GM18858 (cell line): Measurements from ENCODE around the gene HOXA9.

Source experiments
- ATAC-seq: cut with Tn5 transposase; IDR thresholded peaks from one replicate; pipeline ENCODE4 v1.9.1; 2021; ENCODE audit not compliant: unreplicated experiment

The HOXA9 gene

GRCh38 chr7:27144781-27145164 lies 20.6 kb downstream of the HOXA9 start:
- no peak for ATAC-seq

GRCh38 chr7:27143950-27144780 lies 21.2 kb downstream of the HOXA9 start:
- no peak for ATAC-seq

- ATAC-seq = no peak
These were observed 22.1 kb downstream of the HOXA9 start, which contains the start of gene HOXA5 for GRCh38 chr7:27143023-27143949. HOXA5 (minus strand) TSS chr7:27143681; CDS start chr7:27143607, 74 bp downstream.

- ATAC-seq = no peak
These were observed 22.7 kb downstream of the HOXA9 start for GRCh38 chr7:27142580-27143022.

GRCh38 chr7:27141923-27142579 lies 23.3 kb downstream of the HOXA9 start:
- no peak for ATAC-seq

- no peak for ATAC-seq
These were observed 24.0 kb downstream of the HOXA9 start for GRCh38 chr7:27141137-27141922.

GRCh38 chr7:27140126-27140857 lies 25.0 kb downstream of the HOXA9 start:
- no peak for ATAC-seq

- ATAC-seq = no peak
These were observed 25.8 kb downstream of the HOXA9 start for GRCh38 chr7:27139334-27140125.

- no peak for ATAC-seq
These were observed 26.4 kb downstream of the HOXA9 start for GRCh38 chr7:27138985-27139333.

GRCh38 chr7:27138472-27138871 lies 26.9 kb downstream of the HOXA9 start:
- no peak for ATAC-seq

- ATAC-seq = no peak
These were observed 27.6 kb downstream of the HOXA9 start for GRCh38 chr7:27137640-27138315.

- ATAC-seq = no peak
These were observed 30.9 kb downstream of the HOXA9 start for GRCh38 chr7:27134392-27134791.

- ATAC-seq = no peak
These were observed 31.7 kb downstream of the HOXA9 start for GRCh38 chr7:27133409-27134231.

- no peak for ATAC-seq
These were observed 32.4 kb downstream of the HOXA9 start for GRCh38 chr7:27132978-27133377.

- no peak for ATAC-seq
These were observed 33.1 kb downstream of the HOXA9 start for GRCh38 chr7:27132214-27132613.

GRCh38 chr7:27131390-27131819 lies 33.9 kb downstream of the HOXA9 start:
- ATAC-seq = no peak

- no peak for ATAC-seq
These were observed 34.6 kb downstream of the HOXA9 start, which contains the start of gene HOXA4 for GRCh38 chr7:27130540-27131389. HOXA4 (minus strand) TSS chr7:27130757; CDS start chr7:27130733, 24 bp downstream.
